Stimulated activated CD4-positive, alpha-beta T cell treated with anti-CD3 and anti-CD28 coated beads, Interleukin-2, amount 100 ng/mL, for 48 hours (primary cell): ENCODE results near the gene KRT1.

ENCODE experiments used
- DNase-seq, 2 donors: peaks; one replicate each; pipeline ENCODE4 v3.0.0-alpha.2; 2020

Gene KRT1

DNA sequence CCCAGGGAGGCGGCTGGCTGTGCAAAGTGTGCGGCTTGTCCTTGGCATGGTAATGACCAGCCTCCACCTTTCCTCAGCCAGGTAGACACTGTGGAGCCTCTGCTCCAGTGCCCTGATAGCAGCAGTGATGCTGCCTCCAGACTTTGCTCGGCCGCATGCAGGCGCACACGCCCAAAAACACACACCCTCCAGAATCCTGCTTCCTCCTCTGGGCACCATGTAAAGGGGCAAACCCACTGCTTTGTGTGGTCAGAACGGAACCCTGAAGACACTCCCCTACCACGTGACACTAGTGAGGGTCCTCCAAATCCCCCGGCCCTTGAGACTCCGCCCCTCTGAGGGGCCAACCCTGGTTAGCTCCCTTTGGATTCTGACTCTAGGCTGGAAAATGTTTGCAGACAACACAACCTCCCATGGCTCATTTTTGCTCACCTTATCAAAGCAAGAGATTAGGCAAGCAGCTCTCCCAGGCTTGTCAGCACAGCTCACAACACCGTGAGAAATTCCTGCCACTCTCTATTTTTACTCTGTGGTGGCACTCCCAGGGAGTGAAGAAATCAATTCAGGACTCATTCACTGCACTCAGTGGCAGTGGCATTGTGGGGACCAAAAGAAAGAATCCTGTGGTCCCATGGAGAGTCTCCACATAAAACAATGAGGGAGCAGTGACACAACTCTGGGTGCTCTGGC is 18.6 kb upstream of the KRT1 start:
- no peak for DNase-seq

- DNase-seq, result no peak
Observed at GRCh38 chr12:52697058-52697582, 16.9 kb upstream of the KRT1 start.

DNA sequence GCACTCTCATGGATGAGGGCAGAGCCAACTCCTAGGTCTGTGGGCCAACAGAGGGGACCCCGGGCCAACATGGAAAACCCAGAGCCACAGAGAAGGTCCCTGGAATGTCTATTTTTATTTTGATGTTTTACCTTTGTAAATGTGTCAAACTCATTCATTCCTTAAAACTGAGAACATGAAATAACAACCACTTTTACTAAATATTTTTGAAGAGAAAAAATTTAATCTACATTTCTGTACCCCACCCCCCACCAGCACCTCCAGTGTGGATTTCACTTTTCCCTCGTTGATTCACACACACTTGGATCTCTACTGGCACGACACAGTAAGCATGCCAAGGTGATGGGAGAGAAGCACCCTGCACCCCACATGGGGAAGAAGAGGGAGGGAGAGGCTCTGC is 16.4 kb upstream of the KRT1 start:
- DNase-seq, result no peak

DNA sequence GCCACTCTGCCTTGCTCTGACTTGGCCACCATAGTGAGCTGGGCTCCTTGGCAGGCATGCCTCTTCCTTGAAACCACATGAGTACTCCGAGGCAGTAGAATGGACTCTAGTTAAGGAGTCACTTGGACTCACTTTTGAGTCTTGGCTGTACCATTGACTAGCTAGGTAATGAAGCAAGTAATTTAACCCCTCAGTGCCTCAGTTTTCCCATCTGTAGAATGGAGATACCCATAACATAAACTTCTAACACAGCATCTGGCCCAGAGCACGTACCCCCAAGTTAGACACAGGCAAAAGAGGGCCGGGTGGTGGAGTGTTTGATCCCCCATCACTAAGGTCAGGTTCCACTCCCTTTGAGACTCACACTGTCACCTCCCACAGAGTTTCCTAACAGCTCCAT is 14.8 kb upstream of the KRT1 start:
- no peak for DNase-seq

GRCh38 chr12:52694151-52694550 is 13.9 kb upstream of the KRT1 start:
- DNase-seq, result no peak

DNA sequence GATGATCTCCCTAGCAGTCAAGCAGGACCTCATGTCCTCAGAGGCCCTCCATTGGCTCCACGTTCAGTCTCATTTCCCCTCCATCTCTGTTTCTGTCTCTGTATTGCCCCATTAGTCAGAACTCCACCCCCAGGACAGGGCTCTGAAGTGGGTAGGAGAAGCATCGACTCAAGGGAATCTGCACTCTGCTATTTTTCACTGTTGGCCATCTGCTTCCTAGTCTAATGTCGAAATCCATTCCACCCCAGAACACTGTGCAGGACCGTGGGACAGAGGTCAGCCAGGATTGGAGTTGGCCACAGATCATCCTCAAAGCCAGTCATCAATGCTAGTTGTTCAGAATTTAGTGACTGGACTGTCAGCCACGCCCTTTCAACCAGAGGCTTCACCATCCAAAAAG is 13.1 kb upstream of the KRT1 start:
- DNase-seq, result no peak

- no peak for DNase-seq
Observed at GRCh38 chr12:52692254-52692653, 12.0 kb upstream of the KRT1 start.

DNA sequence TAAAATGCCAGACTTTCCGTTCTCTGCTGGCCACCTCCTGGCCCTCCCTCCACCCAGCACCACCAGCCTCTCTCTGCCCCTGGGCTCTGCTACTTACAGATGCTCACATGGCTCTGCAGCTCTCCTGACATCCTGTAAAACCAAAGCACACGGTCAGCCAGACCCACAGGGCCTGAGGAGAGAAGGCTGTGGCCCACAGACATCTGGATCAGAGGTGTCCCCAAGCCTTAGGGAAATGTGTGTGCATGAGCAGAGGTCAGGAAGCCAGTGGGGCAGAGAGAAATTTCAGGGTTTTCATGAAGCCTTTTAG is 11.6 kb upstream of the KRT1 start:
- no peak for DNase-seq

DNA sequence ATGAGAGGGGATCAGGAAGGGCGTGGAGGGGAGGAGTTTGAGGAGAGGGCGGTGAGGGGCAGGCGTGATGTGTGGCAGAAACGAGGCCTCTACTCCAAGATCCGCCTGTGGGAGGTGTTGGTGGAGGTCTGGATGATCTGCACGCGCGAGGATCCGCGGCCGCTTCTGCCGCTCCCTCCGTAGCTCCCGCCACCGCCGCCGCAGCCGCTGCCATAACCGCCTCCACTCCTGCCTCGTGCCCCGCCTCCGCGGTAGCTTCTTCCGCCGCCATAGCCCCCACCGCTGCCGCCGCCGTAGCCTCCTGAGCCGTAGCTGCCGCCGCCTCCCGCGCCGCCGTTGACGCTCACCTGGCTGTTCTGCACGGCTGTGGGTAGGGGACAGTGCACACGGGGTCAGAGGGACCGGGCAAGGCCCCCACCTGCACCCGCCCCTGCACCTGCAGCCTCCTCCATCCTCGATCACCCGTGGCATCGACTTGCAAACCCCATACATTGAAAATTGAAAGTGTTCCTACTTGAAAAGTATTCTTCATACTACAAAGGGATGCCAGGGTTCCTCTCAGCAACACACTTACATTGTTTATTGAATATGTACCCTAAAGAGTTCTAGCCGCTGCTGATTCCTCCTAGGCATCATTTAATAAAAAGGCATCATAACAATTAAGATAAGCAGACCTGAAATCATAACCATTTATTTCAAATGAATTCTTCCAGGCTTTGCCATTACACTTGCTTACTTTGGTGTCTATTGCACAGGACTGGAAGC is 11.1 kb upstream of the KRT1 start:
- peak; percentile 22 to 33 for DNase-seq

DNA sequence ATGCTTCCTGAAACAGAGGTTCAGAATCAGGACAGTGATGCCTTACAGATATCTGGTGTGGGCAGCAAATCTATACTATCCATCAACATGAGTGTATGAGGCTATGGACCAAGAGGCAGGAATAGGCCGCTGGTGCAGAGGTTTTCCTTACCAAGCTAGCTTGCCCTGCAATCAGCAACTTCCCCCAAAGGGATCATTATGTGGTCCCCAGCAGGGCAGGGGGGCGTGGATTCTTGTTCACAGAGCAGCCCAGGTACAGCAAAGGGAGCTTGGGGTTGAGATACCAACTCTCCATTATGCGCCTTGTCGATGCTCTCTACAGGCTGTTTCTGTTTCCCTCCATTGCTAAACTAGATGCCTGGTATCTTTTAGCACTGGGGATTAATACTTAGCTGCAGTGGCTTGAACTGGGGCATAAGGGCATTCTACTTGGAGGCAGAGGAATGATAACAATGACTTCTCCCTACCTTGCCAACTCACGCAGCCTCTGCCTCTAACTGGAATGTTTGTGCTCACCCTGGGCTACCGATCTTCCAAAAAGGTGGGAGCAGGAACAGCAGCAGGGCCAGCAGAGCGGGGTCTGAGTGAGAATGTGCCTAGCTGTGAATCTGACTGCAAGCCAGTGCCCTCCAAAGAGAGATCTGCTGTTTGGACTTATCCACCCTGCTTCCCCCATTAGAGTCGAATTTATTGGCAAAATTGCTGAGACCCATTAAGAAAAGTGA is 10.3 kb upstream of the KRT1 start:
- no peak for DNase-seq

DNA sequence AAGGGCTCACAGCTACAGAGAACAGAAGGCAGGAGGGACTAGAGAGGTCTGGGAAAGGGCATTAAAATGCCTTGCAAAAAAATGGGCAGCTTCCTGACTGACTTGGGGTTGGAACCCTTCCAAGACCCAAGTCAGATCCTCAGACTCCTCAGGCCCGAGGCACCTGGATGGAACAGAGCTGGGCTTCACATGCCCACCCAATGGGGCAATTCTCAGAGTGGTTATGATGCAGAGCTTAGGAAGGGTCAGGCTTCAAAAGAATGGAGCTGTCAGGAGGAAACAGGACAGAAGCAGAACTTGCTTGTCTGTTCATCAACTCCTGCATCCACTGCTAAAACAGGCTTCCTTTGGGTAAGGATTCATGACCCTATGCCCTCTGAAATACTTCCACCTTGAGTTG is 9.7 kb upstream of the KRT1 start:
- DNase-seq, result no peak

DNA sequence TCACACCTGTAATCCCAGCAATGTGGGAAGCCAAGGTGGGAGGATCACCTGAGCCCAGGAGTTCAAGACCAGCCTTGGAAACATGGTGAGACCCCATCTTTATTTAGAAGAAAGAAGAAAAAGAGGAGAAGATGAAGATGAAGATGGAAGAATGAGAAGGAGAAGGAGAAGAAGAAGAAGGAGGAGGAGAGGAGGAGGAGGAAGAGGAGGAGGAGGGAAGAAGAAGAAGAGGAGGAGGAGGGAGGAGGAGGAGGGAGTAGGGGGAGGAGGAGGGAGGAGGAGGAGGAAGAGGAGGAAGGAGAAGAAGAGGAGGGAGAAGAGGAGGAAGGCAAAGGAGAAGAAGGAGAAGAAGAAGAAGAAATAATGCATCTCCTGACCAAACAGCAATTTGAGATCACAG is 9.0 kb upstream of the KRT1 start:
- DNase-seq, result no peak

DNA sequence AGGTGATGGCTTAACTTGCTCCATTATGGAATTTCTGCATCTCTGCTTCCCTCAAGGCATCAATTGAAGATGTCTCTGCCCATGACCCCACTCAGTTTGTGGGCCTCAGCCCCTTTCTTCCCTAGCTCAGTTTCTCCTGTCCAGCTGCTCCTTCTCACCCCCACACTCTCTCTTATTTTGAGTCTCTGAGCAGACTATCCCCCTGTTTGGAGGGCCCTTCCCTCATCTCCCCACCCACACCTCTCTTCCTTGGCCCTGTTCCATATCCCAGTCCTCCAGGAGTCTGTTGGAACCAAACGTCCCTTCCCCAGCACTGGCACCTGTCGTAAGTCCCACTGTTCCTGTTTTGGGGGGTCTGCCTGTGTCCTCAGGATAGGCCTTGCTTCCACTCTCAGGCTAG is 8.3 kb upstream of the KRT1 start:
- DNase-seq, result no peak

- no peak for DNase-seq
Observed at GRCh38 chr12:52687497-52688385, 7.5 kb upstream of the KRT1 start.

DNA sequence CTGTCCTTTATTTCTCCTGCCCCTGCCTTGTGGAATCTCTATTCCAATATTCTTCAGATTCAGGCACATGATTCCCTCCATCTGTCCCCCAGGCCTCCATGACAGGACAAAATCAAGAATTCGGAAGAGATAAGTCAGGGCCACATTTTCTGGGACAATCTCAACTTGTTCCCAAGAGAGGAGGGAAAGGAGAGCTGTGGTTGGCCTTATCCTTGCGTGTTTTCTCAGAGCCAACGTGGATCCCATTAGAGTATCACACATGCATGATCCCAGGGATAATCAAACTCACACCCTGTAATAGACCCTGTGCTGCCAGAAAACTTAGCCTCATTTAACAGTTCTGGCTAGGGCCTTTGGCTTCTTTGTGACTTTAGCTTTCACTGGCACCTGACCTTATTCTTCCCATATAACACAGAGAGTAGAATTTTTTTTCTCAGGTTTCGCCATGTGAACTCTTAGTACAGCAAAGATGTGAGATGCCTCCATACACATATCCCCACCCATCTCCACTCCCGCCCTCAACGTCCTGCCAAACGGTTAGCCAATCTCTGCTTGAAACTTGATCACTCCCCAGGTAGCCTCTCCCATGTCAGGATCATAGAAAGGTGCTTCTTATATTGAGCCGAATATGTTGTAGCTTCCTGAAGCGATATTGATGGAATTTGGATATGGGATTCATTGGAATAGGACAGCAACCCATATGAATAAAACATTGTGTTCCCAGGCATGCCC is 6.7 kb upstream of the KRT1 start:
- DNase-seq, result no peak

- no peak for DNase-seq
Observed at GRCh38 chr12:52686063-52686462, 5.9 kb upstream of the KRT1 start.

DNA sequence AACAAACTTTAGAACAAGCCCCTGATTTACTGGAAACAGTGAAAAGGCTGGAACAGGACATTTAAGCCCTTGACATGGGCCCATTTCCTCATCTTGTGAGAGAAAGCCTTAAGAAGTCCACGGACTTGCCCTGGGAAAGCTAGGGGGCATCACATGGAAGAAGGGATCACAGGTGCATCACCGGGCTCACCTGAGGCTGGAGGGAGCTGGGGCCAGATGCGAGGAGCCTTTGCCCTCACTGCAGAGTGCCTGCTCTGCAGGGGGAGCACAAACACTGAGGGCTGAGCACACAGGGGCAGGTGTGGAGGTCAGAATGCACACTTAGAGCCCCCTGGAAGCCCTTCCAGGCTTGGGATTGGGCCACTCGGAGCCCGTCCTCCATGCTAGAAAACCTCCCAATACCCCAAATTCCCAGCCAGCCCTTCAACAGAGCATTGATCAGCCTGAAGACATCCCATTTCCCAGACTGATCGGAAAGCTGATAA is 5.2 kb upstream of the KRT1 start:
- no peak for DNase-seq

- no peak for DNase-seq
Observed at GRCh38 chr12:52684431-52684830, 4.2 kb upstream of the KRT1 start.

DNA sequence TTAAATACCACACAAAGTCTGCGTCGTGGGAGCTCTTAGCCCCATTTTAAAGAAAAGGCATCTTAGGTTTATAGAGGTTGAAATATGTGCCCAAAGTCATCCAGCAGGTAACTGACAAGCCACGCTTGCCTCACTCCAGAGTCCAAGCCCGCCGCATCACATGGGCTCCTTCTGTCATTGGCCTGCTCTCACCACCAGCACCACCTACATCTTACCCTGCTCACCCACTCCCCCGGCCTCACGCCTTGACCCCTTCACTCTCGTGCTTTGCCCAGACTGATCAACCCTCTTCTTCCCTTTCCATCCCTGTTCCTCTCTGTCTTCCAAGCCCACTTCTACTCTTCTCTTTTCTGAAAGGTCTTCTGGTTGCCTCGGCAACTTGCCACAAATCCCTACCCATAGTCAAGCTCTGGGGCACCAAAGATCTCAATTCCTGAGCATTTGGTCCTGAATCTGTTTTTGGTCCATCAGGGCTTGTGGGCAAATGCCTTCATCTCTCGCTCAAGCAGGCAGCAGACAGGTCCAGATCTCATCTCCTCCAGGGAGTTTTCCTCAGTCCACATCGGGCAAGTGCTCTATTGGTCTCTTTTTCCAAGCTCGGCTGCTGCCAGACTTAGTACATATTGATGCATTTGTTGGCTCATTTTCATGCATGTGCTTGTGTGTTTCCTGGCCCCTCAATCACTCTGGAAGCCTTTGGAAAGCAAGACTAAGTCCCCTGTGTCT is 3.5 kb upstream of the KRT1 start:
- no peak for DNase-seq

DNA sequence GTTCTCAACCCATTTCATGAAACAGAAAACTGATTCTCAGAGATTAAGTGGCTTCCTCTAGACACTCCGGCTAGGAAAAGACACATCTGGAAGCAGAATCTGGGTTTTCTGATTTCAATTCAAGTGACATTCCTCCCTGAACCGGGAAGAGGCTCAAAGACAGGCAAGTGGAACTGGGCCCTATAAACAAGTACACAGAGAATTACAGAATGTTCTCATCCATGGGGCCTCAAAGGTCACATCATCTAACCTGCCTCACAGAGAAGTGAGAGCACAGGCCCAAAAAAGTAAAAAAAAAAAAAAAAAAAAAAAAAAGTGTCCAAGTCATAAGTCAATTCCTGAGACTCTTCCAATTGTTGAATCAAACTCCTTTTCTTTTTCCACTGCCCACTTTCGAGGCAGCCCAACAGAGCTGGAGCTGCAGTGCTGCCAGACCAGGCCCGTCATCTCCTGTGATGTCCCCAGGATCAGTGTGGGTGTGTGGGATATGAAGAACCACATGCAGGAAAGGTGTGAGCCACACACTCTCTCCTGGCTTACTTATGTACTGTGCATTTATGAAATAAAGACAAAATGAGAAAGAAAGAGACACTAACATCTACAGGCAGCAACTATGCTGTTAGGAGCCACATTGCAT is 2.8 kb upstream of the KRT1 start:
- DNase-seq, result no peak

- no peak for DNase-seq
Observed at GRCh38 chr12:52682381-52682660, 2.1 kb upstream of the KRT1 start.
